HG03064 (cell line): ENCODE results near the gene FAM53B.

ENCODE experiments used
- ATAC-seq: cut with Tn5 transposase; IDR thresholded peaks from one replicate; pipeline ENCODE4 v1.9.1; 2021; ENCODE audit warnings: low read depth; ENCODE audit not compliant: unreplicated experiment

The FAM53B gene

DNA sequence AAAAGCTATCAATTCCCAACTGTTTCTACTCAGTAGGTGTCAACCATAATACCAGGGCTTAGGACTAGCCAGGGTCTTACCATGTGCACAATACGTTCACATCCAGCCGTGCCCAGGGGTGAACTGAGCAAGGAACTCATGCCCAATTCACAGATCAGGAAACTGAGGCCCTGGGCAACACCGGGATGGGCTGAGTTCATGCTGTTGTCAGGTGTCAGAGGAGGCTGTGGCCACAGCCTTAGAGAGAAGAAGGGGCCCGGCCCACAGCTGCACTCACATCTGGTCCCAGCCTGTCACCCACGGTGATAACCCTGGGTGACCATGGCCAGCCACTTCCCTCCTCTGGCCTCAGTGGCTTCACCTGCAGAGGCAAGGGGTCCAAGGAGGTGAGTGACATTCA, 92.0 kb downstream of the FAM53B start:
- no peak for ATAC-seq

DNA sequence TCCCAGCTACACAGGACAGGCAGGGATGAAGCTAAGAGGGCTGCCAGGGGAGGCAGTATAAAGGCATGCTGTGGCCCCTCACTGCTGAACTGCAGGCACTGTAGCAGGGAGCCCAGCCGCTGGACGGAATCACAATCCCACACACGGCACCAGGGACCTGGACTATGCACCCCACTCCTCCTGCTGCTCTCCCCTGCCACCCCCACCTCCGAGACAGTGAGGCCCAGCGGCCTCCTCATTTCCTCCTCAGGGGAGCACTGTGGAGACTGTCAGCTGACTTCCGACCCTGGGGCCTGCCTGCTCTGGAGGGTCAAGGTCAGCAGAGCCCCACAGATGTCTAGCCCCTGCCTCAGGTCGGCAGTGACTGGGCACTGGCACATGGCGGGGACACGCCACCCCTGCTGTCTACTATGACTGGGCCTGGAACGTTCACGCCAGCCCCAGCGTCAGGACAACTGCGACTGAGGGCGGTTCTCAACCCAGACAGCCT, 92.7 kb downstream of the FAM53B start:
- ATAC-seq: no peak

DNA sequence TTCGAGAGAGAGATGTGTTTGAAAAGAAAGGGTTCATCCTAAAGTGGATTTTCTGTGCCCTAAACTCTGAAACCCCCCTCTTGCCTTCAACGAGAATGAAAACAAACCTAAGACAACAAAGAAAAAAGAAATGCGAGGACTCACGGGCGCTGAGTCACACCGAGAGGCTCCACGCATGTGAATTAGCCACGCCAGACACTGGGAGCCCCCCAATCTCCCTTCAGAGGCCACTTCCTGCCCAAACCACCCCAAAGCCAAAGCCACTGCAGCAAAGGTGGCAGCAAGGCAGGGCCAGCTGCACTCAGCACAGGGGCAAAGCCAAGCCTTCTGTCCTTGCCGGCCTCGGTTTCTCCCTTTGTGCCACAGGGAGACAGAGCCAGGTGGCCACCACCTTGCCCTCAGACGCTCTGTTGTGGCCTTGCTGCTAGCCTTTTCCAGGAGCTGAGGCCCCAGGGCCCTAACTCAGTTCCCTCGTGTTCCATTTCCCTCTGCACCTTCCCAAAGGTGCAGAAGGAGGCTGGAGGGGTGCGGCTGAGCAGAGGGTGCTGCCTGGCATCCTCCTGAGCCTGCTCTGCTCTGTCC, 93.3 kb downstream of the FAM53B start:
- ATAC-seq: no peak

DNA sequence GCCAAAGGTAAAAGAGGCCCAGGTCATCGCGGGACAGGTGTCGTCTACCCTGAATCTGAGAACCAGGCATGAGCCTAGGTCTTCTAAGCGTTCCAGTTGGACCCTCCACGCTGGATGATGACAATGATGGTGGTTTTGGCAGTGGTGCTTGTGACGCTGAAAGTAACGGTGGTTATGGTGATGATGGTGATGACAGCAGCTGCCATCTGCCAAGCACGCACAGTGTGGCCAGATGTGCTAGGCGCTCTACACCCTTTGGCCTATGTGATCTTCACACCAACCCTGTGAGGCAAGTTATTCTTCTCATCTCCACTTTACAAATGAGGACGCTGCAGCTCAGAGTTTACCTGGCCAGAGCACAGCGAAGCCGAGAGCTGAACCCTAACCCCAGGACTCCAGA, 93.9 kb downstream of the FAM53B start:
- ATAC-seq: no peak

DNA sequence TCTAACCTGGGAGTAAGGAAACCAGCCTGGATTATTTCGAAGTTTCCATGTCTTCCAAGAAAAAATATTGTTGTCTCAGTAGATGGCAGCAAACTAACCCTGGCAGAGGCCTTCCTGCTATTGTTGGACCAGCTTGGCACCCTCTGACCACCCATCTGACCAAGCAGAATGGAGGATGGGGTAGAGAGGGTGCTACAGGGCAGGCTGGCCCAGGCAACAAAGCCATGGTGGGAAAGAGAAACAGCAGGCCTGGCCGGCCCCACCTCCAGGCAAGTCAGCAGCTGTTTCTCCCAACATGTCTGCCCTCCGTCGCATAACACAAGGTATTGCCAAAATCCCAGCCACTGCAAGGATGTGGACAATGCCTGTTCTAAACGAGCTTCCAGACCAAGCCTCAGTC, 95.0 kb downstream of the FAM53B start:
- ATAC-seq: no peak

DNA sequence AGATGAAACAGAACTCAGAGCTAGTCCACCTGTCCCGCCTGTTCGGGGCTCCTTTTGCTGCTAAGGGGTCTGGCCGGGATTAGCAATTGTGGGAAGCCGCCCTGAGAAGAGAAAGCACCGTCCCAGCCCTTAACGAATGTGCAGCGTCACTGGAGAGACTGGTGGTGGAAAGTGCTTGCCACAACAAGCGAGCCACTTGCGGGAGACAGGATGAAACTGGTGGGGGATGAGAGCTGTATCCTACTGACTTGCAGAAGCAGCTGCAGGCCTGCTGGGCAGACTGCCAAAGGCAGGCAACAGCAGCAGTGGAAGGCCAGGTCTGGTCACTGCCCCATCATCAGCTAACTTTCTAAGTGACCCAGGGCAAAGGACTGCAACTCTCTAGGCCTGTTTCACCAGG, 95.4 kb downstream of the FAM53B start:
- no peak for ATAC-seq

DNA sequence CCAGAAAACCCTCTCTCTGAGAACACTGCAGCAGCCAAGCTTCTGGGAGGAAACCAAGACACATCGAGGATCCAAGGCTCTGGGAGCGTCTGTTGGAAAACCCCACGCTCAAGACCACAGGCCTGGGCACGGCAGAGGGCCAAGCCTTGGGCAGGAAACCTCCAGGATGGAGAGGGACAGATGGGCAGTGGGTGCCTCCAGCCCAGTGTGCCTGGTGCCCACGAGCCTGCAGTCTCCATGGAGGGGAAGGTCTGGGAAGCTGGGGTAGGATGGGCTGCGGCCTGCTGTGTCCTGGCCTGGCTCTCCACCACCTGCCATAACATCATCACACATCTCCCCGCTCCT, 96.1 kb downstream of the FAM53B start:
- ATAC-seq: no peak

DNA sequence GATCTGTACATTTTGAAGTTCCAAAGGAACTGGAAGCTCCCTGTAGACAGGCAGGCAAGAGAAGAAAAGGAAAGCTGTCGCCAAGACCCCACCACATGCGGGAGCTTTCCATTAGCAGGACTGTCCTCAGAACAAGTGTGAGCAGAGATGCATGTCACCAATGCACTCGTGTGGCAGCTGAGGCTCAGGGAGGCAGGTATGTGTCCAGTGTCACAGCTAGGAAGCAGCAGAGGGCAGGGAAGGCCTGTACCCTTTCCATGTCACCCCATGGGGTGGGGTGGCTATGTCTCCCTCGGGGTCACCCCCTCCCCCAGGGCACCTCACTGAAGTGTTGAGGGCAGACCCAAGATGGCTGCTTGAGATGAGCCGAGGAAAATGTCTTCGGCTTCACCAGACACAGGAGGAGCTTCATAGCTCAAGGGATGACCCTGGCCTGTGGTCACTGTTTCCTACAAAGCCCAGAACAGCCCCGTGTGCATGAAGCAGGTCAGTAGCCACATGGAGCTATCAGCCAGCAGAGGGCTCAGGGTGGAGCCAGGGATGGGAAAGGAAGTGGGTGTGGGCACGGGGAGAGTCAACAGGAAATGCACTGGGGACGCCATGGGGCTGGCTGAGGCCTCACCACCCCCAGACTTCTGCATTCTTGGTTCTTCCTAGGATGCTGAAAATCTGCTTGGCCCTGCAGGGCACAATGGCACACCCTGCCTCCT, 96.6 kb downstream of the FAM53B start:
- peak; percentile 53 for ATAC-seq

DNA sequence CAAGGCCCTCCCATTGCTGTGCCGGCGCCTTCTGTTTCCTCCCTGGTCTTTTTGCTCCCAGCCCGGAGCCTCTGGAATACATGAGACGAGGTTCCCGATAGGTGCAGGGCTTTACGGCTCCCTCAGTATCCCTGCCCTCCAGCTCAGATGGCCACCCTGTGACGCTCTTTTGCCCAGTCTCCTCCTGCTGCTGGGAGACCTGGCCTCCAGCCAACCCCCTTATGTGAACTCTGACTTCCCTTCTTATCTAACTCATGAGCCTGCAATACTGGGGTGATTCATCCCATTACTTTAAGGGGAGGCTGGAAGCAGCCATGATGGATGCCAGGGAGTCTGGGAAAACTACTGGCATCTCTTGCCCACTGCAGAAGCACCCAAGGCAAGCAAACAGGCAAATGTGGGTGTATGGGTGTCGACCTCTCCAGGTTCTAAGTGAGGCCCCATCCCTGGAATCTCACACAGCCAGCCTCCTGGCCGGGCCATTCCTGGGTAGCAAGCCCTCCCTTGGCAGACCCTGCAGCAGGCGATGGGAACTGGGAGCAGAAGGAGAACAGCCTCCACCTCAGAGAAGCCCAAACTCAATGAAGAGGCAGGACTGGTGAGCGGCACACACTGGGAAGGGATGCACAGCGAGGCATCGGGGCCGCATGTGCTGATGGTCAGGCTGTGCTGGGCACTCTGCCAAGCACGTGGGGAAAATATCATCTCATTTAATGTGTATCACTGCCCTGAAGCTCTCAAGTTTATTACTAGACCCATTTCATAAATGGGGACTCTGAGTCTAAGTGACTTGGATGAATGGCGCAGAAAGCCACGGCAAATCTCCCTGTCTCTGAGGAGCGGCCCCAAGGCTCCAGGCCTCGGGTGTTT, 97.5 kb downstream of the FAM53B start:
- ATAC-seq: no peak

DNA sequence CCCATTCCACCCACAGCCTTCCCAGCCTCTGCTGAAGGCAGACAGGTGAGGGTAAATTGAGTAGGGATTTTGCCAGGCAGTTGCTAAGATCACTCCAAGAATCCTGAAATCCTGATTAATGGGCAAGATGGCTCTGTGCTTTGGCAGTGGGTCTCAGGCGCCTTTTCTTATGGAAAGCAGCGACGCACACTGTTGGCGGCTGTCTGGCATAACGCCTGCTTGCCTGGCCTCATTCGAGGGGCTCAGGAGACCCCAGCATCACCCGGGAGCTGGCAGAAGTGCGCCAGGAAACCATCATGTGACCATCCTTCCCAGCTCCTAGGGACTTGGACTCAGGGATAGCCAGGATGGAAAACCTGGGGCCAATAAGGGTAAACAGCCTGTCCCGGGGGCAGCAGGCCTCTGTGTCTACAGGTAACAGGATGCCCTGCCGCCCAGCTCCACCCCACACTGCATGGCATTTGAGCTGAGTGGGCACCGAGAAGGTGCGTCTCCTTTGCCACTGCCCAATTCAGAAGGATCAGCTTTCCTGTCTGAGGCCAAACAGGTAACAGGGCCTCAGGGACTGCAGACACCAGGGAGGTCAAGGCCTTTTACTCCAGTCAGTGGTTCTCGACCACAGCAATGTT, 98.6 kb downstream of the FAM53B start:
- ATAC-seq: no peak

DNA sequence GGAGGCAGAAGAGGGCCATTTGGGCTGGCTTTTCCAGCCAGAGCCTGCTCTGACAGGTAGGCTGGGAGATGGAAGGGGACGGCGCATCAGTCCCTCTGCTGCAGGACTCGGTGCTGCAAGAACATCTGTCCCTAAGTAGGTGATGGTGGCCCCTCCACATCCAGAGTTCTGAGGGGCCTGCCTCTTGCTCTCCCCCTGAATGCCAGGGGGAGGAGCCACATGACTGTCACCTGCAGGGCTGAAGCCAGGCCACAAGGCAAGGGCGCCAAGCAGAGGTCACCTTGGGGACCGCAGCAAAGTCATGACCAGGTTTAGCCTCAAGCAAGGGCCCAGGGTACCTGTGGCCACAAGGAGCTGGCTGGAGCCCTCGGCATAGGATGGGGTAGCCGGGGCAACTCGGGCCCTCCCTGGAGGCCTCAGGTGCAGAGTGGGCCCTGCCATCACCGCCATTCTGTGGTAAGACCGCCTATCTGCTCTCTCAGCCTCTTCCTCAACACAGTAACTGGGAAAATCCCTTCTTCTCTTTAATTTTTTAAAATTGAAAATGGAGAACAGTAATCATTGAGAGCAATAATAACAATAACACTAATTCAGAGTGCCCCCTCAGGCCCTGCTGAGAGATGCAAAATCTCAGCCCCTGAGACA, 99.3 kb downstream of the FAM53B start:
- no peak for ATAC-seq

DNA sequence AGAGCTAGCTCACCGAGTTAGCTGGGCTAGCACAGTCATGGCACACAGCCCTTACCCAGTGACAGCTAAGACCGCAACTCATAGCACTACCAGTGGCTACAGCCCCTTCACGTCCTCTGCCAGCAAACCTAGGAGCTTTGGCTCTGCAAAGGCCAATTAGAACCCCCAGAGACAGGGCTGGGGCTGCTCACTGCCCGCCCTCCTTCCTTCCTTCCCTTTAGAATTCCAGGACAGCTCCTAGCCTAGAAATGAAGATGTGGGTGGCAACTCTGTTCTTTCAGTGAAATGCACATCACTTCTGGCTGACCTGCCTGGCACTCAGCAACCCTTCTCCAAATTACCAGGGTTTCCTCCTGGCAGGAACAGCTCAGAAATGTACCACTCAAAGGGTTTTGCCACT, 99.9 kb downstream of the FAM53B start:
- no peak for ATAC-seq

DNA sequence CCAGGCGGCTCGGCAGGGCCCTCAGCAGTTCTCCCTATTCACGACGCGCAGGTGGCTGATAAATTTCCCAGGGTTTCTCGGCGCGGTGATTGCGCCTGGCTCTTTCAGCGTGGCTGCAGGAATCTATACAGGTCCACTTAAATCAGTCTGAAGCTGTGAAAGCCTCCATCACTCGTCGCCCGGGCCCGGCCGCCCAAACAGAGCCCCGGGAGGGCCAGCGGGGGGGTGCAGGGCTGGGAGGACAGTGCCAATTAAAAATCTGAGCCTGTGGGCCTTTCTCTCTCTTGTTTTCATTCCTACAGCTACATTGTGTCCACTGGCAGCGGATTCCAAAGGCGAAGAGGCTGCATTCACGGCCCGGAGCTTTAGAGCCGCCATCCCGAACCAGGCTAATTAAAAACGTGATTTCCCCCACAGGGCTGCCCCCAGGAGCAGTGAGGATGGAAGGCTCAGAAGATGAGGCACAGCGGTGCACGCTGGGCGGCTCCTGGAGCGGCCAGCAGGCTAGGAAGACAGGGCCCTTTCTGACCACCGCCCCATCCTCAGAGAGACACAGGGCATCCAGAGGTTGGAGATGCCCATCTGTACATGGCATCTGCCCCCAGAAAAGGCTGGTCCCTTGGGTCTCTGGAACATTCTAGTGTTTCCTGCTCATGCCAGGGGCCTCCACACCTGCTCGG, 100.7 kb downstream of the FAM53B start:
- ATAC-seq: no peak

DNA sequence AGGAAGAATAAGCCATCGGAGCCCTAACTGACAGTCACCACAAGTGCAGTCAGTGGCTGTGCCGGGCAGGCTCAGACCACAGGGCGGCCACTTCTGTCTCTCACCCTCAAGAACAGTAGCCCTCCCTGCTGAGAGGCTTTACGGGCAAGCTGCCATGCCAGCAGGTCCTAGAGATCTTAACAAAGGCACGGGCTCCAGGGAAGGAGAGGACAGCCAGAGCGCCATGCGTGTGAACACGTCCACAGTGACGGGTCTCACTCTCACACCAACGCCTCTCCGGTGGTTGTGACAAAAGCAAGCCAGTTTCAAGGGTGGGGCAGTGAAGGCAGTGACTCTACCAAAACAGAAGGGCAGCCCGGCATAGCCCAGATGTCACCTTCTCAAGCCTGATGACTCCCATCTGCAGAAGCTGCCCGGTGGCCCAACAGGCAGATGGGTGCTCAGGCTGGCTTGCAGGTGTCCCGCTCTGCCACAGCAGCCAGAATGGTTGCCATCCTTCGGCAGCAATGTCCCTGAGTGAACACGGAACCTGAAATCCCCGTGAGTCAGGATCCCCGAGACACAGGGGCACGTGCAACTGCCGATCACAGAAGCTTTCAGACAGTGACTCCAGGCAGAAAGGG, 102.0 kb downstream of the FAM53B start:
- no peak for ATAC-seq

DNA sequence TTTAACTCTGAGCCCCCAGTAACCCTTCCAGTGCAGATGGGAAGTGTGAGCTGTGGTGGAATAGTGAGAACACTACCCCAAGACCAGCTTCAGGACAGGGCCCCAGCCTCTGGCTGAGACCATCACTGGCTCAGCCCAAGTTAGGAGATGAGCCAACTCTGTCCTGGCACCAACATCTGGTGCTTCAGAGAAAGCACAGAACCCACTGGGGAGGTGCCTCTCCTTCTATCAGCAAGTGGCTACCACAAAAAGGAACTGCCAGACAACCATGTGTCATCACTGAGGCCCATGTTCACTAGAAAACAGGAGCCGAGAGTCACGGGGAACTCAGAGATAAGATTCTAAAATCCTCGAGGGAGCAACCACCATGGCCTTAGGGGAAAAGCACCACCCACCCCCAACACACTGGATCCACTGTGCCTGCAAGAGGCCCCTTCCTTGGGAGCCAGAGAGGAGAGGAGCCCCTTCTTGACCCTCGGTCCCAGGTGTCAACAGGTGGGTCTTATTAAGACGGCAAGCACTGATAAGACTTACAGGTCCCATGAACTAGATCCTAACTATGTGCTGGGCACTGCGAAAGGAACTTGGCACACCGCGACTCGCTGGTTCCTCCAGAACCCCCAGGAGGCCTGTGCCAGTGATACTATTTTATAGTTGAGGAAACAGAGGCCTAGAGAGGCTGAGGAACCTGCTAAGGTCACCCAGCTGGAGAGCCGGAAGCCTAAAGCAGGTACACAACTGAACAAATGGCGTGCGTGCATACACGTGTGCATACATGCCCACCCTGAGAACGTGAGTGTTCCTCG, 102.7 kb downstream of the FAM53B start:
- ATAC-seq: no peak

DNA sequence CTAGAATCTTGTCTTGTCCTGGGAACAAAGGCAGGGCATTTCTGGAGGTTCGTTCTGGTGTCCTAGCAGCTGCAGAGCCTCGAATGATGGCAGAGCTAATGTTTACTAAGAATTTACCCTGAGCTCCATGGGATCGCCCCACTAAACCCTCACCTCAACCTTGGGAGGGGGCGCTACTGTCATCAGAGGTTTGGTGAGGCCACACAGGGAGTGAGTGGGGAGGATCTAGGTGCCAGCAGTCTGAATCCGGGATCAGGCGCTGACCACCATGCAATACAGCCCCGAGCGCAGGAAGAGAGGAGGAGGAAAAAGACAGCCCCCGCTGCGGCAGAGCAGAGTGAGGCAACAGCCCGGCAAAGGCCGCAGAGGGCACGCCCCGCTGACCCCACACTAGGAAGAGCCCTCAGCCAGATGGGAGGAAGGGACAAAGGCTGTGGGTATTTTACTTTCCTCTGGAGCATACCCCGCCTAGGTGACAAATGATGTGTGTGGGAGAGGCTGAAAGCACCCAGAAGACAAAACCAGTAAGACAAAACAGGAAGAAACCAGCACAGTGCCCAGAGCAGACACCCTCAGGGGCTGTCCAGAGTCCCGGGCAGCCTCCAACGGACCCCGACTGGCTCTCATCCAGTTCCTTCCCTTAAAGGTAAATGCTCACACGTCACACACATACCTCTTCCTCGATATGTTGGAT, 103.5 kb downstream of the FAM53B start:
- no peak for ATAC-seq

DNA sequence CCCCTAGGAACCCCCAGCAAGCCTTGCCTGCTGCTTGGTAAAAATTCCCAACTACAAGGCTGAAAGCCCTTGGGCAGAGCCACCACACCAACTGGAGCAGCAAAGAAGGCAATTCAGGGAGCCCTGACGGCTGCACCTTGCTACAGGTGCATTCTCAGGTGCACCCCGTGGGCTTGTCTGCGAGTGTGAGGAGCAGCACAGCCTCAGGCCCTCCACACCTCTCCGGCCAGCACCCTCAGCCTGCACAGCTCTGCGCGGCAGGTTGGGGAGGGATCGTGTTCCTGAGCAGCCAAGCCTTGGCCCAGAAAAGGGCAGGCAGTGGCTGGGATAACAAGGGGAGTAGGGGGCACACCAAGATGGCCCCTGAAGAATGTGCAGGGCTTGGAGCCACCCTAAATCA, 104.1 kb downstream of the FAM53B start:
- no peak for ATAC-seq

DNA sequence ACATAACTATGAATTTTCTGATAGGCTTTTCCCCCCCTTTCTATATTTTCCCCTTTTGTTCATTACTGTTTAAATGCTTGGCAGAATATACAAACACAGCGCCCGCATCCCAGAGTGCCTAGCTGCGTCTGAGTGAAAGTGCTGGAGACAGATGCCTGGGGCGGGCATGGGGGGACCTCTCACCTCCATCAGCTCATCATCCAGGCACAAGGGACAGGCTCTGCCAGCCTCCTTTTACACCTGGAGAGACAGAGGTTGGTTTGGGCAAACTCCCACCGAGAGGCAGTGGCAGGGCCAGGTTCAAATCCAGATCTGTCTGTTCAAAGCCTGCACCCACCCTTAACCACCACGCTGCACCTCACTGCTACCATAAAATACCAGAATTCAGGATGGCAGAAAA, 104.5 kb downstream of the FAM53B start:
- no peak for ATAC-seq
